SJSA1 (cell line): Measurements from ENCODE around the gene PIAS1. TPM values are rescaled to one million over a fixed set of nuclear protein-coding genes. Genes with fewer than 3 reads are reported as not detected.
"Not testable (repeated sequence)": the region's sequence is repeated elsewhere in the genome, so short reads cannot be mapped to it uniquely, and the experiment has no call there.

Source experiments
- DNase-seq, 2 experiments: peaks; one replicate each; pipeline ENCODE4 v3.0.0-alpha.2; 2015 to 2020; ENCODE audit warnings: low spot score in 2 of 2, low read depth in 1 of 2
- H3K27ac ChIP-seq: fragments of 250-450 bp; sonication (Bioruptor Pico); 2 replicates; pipeline ENCODE4 v1.5.1; 2020; ENCODE audit warnings: mild to moderate bottlenecking, moderate library complexity
- H3K27me3 ChIP-seq: fragments of 250-450 bp; sonication (Bioruptor Pico); replicated peaks from 2 replicates; pipeline ENCODE4 v1.5.1; 2020; ENCODE audit warnings: mild to moderate bottlenecking, moderate library complexity
- H3K36me3 ChIP-seq: fragments of 250-450 bp; sonication (Bioruptor Pico); 2 replicates; pipeline ENCODE4 v1.5.1; 2020; ENCODE audit warnings: mild to moderate bottlenecking
- H3K4me1 ChIP-seq: fragments of 250-450 bp; sonication (Bioruptor Pico); replicated peaks from 2 replicates; pipeline ENCODE4 v1.6.1; 2021; ENCODE audit warnings: mild to moderate bottlenecking
- H3K4me3 ChIP-seq: fragments of 250-450 bp; sonication (Bioruptor Pico); 2 replicates; pipeline ENCODE4 v1.5.1; 2020; ENCODE audit warnings: mild to moderate bottlenecking
- H3K9me3 ChIP-seq: fragments of 250-450 bp; sonication (Bioruptor Pico); replicated peaks from 2 replicates; pipeline ENCODE4 v1.5.1; 2020; ENCODE audit warnings: mild to moderate bottlenecking
- total RNA-seq: library from RNA; depleted of rRNA; stranded (reverse); fragments of >200 nt; shearing (Covaris generic); gene quantifications from 2 replicates; pipeline ENCODE4 v1.2.3, GENCODE V29; 2014

PIAS1 gene
- total RNA-seq, 1 experiment from 2014 or later = 21.2 TPM

DNA sequence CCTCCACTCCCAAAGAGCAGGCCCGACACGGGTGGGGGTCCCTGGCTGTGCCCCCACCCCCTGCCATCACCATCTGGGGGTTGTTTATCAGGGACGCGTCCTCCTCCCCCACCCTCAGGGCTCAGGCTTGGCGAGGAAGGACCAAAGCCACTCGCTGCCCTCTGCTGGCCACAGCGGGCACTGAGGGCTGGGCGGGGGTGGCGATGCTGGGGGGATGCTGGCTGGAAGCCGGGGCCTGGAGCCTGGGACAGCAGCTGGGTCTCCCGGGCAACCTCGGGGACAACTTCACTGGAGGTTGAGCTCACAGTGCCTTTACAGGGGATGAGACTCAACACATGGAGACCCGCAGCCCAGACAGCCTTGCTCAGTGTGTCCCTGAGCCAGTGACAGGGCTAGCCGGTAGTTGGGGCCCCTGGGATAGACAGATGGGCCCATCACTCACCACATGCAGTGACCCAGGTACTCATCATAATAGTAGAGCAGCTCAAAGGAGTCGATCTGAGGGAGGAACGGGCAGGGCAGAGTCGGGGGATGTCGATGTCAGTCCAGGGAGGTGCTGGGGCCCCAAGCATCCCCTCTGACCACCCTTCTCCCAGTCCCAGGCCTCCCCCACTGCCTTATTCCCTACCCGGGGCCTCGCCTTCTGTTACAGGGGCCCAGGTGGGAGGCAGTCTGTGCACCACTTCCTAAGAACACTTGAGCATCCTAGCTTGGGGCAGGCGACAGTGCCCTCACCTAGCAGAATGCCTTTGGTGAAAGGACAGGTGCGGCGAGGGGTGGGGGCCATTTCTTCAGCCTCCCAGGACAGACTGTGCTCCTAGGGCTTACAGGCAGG lies 156.9 kb downstream of the PIAS1 start:
- peaks cover 48% of the 10 kb centered on the region for H3K36me3 ChIP-seq
- H3K4me3 ChIP-seq = no peak overlapping the region
- DNase-seq = peak in 1 of 2 experiments; percentile 65

DNA sequence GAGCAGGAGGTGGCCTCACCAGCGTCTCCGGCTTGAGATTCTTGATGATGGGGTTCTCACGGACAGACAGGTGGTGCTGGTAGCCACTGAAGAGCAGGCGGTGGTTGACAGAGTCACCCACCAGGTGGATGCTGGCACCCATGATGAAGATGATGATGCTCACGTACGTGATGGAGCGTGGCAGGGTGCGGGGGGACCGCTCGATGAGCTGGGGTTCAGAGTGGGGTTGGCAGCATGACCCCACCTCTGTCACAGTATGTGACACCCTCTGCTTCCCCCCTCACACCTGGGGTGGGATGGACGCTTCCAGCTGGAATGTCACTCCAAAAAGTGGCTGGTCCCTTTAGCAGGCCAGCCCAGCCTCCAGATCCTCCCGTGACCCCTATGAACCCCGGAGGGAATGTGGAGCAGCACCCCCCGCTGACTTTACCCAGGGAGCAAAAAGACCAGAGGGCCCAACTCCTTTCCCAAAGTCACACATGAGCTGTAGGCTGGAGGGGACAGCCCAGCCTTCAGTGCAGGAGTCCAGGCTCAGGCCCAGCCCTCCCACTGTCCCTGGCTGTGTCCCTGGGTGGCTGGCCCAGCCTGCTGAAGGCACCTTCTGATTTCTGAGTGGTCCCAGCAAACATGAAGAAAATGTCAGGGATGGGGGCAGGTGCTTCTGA lies 157.7 kb downstream of the PIAS1 start:
- peak in 1 of 2 experiments; percentile 22 for DNase-seq
- H3K27ac ChIP-seq = no peak overlapping the region
- H3K36me3 ChIP-seq = peaks cover 53% of the 10 kb centered on the region
- peaks cover 7% of the 10 kb centered on the region for H3K4me1 ChIP-seq
- no peak overlapping the region for H3K4me3 ChIP-seq
- H3K27me3 ChIP-seq = no peaks in the 10 kb centered on the region
- H3K9me3 ChIP-seq = no peaks in the 10 kb centered on the region

More for the DNA sequence above, 156.9 kb downstream of the PIAS1 start:
- Histone ChIP-seq H3K9me3 (no peaks in the 10 kb centered on the region), H3K4me1 (peaks cover 7% of the 10 kb centered on the region), H3K27me3 (no peaks in the 10 kb centered on the region), H3K27ac (no peak overlapping the region)

DNA sequence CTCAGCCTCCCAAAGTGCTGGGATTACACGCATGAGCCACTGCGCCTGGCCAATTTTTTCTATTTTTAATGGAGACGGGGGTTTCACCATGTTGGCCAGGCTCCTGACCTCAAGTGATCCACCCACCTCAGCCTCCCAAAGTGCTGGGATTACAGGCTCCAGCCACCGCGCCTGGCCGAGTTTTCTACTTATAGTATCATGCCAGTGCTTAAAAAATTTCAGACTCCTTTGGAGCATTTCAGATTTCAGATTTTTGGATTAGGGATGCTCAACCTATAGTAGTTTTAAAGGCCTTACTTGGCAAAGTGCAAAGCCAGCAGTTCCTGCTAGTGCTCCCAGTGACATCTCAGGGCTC lies 159.4 kb downstream of the PIAS1 start:
- not testable (repeated sequence) for H3K4me3 ChIP-seq, H3K27me3 ChIP-seq, H3K9me3 ChIP-seq, H3K27ac ChIP-seq, DNase-seq, H3K4me1 ChIP-seq
- H3K36me3 ChIP-seq = peaks cover 52% of the 10 kb centered on the region

DNA sequence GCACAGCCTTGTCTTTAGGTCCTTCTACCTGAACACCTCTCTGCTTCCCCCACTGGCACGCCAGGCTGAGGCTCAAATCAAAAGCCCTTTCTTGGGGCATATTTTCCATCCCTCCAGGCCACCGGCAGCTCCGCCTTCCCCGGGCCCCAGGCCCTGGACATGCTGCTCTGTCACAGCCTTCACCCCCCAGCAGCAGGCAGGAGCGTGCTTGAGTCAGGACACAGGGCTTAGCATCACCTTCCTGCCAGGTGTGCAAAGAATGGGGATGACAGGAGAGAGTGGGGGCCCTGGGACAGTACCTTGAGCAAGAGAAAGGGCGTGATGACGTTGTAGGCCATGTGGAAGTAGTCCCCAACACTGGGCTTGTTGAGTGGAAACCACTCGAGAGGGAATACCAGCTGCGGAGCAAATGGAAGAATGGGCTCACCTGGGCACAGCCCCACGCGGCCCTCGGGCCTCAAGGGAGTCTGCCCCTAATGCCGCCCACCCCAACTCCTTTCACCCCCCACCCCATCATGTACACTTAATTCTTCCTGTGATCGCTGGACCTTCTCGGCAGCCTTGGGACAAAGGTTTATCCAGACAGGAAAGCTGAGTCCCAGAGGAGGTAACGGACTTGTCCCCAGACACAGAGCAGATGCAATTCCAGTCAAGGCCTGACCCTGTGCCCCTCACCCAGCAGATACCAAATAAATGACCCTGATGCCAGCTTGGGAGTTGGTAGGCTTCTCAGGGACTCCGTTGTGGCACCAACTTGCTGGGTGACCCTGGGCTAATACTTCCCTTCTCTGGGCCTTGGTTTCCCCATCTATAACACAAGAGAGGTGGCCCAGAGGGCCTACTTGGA lies 160.1 kb downstream of the PIAS1 start:
- Histone ChIP-seq H3K27me3 (no peaks in the 10 kb centered on the region), H3K27ac (no peak overlapping the region), H3K4me1 (peaks cover 7% of the 10 kb centered on the region), H3K4me3 (no peak overlapping the region), H3K9me3 (no peaks in the 10 kb centered on the region), H3K36me3 (peaks cover 58% of the 10 kb centered on the region)
- peak in 1 of 2 experiments; percentile 30 for DNase-seq

DNA sequence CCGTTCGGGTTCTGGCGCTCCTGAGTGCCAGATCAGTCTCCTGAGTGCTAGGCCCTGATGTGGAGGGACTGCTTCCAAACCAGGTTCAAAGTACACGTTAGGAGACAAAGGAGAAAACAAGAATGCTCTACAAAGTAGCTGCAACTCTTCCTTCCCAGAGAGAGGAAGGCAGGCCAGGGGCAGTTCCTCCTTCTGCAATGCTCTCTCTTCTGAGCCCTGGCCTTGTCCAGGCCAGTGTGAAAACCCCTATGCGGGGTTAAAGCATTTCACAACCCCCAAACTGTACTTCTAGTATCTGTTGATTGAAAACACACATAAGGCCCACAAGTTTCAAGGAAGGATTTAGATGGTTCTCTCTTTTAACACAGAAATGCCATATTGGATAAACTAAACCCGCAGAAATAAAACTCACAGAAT lies 160.7 kb downstream of the PIAS1 start:
- Histone ChIP-seq H3K4me3 (no peak overlapping the region), H3K4me1 (peaks cover 7% of the 10 kb centered on the region), H3K9me3 (no peaks in the 10 kb centered on the region), H3K27me3 (no peaks in the 10 kb centered on the region), H3K36me3 (peaks cover 59% of the 10 kb centered on the region), H3K27ac (no peak overlapping the region)
- no peak for DNase-seq

DNA sequence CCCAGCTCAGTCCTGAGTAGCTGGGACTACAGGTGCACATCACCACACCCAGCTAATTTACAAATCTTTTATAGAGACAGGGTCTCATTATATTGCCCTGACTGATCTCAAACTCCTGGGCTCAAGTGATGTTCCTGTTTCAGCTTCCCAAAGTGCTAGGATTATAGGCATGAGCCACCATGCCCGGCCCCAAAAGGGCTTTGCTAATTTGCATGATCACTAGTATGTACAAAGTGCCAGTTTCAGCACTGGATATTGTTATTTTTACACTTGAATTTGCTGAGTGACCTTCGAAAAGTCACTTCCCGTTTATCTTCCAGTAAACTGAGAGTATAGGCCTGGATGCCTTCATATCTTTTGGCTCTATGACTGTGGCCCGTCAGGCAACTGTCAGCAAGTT lies 163.2 kb downstream of the PIAS1 start:
- H3K27ac ChIP-seq = no peak overlapping the region
- no peaks in the 10 kb centered on the region for H3K4me1 ChIP-seq
- DNase-seq = no peak
- H3K27me3 ChIP-seq = no peaks in the 10 kb centered on the region
- no peak overlapping the region for H3K4me3 ChIP-seq
- peaks cover 38% of the 10 kb centered on the region for H3K36me3 ChIP-seq
- H3K9me3 ChIP-seq = no peaks in the 10 kb centered on the region

DNA sequence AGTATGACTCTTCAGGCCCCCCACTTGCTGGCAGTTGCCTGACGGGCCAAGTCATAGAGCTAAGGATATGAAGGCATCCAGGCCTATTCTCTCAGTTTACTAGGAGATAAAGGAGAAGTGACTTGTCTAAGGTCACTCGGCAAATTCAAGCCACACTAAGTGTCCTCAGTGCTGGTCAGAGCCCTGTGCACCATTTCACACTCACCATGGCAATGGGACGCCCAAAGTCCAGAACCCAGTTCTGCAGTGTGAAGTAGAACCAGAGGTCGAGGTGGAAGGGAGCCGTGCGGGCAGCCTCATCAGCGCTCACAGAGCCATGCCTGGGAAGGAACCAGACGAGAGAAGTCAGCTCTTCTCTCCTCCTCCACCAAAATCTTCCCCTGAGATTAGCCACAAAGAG lies 164.2 kb downstream of the PIAS1 start:
- no peaks in the 10 kb centered on the region for H3K9me3 ChIP-seq
- DNase-seq = peak in 1 of 2 experiments; percentile 25

DNA sequence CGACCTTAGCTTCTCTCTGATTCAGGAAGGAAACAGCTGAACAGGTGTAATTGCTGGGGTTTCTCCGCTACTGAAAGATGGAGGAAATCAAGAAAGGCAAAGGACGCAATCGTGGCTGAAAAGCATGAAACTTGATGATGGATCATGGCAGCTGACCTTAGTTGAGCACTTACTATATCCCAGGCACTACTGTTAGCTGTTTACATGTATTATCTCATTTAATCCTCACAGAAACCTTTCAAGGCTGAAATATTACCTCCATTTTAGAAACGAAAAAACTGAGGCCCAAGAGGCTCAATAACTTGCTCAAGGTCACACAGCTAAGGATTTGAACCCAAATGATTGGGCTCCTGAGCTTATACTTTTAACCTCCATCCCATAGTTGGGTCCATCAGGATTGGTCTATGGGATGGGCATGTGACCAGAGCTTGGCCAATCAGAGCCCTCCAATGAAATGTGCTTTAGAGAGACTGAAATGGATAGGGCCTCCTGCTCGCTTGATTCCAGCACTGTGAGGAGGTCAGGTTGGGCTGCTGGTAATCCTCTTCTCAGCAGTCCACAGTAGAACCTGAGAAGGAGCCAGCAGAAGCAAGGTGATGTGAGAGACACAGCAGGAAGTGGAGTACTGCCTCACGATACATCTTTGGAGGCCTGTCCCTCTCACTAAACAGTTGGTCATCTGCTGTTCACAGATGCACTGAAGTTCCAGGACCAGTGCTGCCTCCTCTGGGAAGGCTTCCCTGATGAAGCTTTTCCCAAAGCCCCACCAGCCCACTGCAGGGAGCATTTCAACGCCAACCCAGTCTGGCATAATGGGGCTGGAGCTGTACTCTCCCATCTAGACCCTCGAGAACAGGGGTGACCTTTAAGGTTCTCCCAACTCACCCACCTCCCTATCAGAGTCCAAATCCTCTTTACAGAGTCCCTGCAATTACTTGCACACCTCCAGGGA lies 165.0 kb downstream of the PIAS1 start:
- H3K4me3 ChIP-seq = no peak overlapping the region
- DNase-seq = peak in 1 of 2 experiments; percentile 15
- no peaks in the 10 kb centered on the region for H3K27me3 ChIP-seq
- no peaks in the 10 kb centered on the region for H3K9me3 ChIP-seq
- H3K36me3 ChIP-seq = peaks cover 36% of the 10 kb centered on the region
- H3K27ac ChIP-seq = no peak overlapping the region
- H3K4me1 ChIP-seq = no peaks in the 10 kb centered on the region

More for the DNA sequence above, 164.2 kb downstream of the PIAS1 start:
- Histone ChIP-seq H3K27me3 (no peaks in the 10 kb centered on the region), H3K36me3 (peaks cover 38% of the 10 kb centered on the region), H3K27ac (no peak overlapping the region), H3K4me3 (no peak overlapping the region), H3K4me1 (no peaks in the 10 kb centered on the region)

DNA sequence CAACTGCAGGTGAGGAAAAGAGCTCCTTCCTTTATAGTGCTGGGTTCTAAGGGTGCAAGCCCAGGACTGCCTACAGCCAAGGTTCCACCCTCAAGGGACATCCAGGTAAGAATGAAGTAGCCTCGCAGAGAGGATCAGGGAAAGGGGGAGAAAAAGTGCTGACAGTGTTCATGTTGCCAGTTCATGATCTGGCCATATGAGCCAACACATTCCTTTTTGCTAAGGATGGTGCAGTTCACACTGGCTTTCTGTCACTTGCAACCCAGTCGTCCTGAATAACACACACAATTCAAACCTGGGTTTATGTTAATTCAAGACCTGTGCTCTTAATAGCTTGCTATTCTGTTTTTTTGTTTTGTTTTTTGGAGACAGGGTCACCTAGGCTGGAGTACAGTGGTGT lies 166.4 kb downstream of the PIAS1 start:
- Histone ChIP-seq H3K27me3 (no peaks in the 10 kb centered on the region), H3K4me1 (no peaks in the 10 kb centered on the region), H3K9me3 (no peaks in the 10 kb centered on the region), H3K27ac (no peak overlapping the region), H3K4me3 (no peak overlapping the region), H3K36me3 (peaks cover 32% of the 10 kb centered on the region)
- DNase-seq = no peak

DNA sequence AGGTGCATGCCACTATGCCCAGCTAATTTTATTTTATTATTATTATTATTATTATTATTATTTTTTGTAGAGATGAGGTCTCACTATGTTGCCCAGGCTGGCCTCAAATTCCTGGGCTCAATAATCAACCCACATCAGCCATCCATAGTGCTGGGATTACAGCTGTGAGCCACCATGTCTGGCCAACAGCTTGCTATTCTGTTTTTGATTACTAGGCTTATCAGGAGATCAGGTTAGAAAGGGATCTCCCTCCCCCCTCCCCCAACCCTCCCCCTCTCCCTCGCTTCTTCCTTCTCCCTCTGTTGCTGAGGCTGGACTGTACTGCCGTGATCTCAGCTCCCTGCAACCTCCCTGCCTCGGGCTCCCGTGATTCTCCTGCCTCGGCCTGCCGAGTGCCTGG lies 166.9 kb downstream of the PIAS1 start:
- peaks cover 30% of the 10 kb centered on the region for H3K36me3 ChIP-seq
- no peaks in the 10 kb centered on the region for H3K9me3 ChIP-seq
- no peaks in the 10 kb centered on the region for H3K27me3 ChIP-seq
- no peak overlapping the region for H3K4me3 ChIP-seq
- DNase-seq = no peak
- no peak overlapping the region for H3K27ac ChIP-seq
- no peaks in the 10 kb centered on the region for H3K4me1 ChIP-seq

DNA sequence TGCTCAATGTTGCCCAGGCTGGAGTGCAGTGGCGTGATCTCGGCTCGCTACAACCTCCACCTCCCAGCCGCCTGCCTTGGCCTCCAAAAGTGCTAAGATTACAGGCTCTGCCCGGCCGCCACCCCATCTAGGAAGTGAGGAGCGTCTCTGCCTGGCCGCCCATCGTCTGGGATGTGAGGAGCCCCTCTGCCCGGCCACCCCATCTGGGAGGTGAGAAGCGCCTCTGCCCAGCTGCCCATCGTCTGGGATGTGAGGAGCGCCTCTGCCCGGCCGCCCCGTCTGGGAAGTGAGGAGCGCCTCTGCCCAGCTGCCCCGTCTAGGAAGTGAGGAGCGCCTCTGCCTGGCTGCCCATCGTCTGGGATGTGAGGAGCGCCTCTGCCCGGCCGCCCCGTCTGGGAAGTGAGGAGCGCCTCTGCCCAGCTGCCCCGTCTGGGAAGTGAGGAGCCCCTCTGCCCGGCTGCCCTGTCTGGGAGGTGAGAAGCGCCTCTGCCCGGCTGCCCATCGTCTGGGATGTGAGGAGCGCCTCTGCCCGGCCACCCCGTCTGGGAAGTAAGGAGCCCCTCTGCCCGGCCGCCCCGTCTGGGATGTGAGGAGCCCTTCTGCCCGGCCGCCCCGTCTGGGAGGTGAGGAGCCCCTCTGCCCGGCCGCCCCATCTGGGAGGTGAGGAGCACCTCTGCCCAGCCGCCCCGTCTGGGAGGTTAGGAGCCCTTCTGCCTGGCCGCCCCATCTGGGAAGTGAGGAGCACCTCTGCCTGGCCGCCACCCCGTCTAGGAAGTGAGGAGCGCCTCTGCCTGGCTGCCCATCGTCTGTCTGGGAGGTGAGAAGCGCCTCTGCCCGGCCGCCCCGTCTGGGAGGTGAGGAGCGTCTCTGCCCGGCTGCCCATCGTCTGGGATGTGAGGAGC lies 167.7 kb downstream of the PIAS1 start:
- H3K9me3 ChIP-seq, H3K4me3 ChIP-seq, H3K4me1 ChIP-seq, DNase-seq, H3K27ac ChIP-seq, H3K27me3 ChIP-seq: not testable (repeated sequence)
- H3K36me3 ChIP-seq = peaks cover 22% of the 10 kb centered on the region

DNA sequence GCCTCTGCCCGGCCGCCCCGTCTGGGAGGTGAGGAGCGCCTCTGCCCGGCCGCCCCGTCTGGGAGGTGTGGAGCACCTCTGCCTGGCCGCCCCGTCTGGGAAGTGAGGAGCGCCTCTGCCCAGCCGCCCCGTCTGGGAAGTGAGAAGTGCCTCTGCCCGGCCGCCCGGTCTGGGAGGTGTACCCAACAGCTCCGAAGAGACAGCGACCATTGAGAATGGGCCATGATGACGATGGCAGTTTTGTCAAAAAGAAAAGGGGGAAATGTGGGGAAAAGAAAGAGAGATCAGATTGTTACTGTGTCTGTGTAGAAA lies 168.3 kb downstream of the PIAS1 start:
- peaks cover 16% of the 10 kb centered on the region for H3K36me3 ChIP-seq
- not testable (repeated sequence) for DNase-seq, H3K9me3 ChIP-seq

More for the DNA sequence above, 168.3 kb downstream of the PIAS1 start:
- H3K27me3 ChIP-seq, H3K4me1 ChIP-seq, H3K27ac ChIP-seq, H3K4me3 ChIP-seq: not testable (repeated sequence)
